HG03175 (cell line): ENCODE data around the gene CPT1C.

Experiments used
- ATAC-seq: cut with Tn5 transposase; IDR thresholded peaks from one replicate; pipeline ENCODE4 v1.9.1; 2021; ENCODE audit warnings: mild to moderate bottlenecking, moderate library complexity; ENCODE audit not compliant: unreplicated experiment

CPT1C gene

DNA sequence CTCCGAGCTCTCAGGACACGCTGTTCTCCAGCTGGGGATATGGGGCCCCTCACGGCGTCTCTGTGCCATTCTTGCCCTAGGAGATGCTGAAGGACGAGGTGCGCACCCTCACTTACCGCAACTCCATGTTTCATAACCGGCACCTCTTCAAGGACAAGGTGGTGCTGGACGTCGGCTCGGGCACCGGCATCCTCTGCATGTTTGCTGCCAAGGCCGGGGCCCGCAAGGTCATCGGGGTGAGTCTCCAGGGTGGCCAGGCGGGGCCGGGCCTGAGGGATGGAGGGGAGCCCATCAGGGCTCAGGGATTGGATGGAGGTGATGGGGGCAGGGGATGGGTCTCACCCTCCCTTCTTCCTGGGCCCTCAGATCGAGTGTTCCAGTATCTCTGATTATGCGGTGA, 9.1 kb upstream of the CPT1C start:
- ATAC-seq: no peak

DNA sequence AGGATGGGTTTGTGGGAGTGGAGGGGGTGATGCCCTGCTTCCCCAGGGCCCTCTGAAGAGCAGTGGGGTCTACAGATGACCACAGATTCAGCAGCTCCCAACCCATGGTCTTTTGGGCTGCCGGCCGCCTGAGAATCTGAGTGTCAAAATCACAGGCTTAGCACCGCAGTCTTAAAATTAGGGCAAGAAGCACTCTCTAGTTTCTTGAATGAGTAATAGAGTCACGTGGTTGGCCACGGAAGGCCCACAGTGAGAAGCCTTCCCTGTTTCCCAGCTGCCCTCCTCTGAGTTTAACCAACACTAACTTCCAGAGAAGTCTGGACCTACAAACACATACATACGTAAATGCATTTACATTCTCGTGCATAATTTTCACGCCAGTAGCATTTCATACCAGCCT, 8.6 kb upstream of the CPT1C start:
- no peak for ATAC-seq

DNA sequence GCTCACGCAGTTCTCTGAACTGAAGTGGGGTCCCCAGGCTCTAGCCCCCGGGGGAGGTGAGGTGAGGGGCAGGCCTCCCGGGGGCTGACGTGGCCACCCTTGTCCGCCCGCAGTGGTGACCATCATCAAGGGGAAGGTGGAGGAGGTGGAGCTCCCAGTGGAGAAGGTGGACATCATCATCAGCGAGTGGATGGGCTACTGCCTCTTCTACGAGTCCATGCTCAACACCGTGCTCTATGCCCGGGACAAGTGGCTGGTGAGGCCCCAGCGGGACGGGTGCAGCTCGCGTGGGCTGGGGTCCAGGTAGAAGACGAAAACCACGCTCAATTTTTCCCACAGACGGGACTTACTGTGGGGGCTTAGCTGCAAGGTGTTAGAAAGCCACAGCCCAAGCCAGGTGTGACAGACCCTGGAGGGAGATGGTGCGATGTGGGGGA, 7.1 kb upstream of the CPT1C start:
- ATAC-seq: no peak

DNA sequence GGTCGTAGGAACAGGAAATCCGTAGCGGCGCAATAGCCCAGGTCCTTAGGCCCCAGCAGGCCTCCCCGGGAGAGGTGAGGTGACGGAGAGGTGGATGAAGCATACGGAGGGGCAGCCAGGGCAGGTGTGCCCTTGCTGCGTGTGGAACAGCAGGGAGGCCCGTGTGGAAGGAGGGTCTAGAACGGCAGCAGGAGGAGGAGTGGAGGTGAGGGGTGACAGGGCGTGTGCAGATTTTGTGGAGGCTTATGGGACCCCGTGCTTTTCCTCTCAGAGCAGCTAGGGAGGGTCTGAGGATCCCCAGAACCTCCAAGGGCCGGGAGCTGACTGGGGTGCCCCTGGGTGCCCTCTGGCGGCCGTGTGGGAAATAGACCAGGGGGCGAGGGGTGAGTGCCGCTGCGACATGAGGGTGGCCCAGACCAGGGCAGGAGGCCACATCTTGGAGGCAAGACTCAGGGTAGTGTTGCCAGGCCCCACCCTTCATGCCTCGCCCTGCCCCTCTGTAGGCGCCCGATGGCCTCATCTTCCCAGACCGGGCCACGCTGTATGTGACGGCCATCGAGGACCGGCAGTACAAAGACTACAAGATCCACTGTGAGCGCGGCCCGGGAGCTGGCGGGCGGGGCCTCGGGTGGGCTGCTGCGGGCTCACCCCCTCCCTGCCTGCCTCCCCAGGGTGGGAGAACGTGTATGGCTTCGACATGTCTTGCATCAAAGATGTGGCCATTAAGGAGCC, 6.5 kb upstream of the CPT1C start:
- no peak for ATAC-seq

DNA sequence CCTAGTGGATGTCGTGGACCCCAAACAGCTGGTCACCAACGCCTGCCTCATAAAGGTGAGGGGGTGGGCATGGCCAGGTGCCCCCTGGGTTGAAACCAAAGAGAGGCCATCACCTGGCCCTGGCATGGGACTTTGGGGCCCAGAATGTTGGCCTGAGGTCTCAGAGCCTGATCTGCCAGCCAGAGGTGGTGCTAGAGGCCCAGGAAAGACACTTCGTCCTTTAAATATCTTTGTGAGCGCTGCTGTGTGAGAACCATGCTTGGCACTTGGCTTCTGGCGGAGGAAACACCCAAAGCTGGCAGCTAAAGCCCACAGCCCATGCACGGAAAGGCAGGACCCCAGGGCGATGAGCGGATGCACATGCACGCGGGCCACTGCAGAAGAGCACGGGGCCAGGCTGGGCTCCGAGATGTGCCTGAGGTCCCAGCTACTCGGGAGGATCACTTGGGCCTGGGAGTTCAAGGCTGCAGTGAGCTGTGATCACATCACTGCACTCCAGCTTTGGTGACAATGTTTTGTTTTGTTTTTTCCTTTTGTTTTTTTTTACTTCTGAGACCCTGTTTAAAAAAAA, 5.8 kb upstream of the CPT1C start:
- ATAC-seq: no peak

DNA sequence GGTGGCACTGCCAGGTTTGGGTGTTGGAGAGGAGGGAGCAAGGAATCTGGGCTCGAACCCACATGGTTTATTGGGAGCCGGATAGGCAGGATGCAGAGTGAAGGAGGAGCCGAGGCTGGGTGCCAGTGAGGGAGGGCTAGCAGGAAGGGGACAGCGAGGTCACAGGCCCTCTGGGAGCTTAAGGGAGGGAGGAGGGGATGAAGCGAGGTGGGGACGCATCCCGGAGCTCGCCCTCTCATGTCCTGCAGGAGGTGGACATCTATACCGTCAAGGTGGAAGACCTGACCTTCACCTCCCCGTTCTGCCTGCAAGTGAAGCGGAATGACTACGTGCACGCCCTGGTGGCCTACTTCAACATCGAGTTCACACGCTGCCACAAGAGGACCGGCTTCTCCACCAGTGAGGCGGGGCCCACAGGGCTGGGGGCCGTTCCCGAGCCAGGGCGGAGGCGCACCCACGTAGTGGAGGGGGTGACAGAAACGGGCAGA, 5.0 kb upstream of the CPT1C start:
- no peak for ATAC-seq

DNA sequence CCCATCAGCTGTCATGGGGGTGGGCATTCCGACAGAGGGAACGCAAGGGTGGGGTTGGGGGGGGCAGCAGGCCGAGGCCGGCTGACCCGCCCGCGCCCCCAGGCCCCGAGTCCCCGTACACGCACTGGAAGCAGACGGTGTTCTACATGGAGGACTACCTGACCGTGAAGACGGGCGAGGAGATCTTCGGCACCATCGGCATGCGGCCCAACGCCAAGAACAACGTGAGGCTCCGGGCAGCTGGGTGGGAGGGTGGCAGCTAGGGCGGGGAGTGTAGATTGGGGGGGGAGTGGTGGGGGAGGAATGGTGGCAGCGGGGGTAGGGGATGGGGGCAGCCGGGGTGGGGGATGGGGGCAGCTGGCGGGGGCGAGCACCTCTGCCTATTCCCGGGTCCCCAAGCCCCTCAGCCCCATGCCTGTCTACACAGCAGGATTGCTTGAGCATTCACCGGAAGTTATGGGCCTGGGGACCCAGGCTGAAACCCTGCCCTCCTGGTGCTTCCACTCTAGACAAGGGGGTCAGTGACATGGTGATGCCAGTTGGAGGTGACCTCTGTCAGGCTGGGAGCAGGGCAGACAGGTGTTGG, 4.3 kb upstream of the CPT1C start:
- no peak for ATAC-seq

DNA sequence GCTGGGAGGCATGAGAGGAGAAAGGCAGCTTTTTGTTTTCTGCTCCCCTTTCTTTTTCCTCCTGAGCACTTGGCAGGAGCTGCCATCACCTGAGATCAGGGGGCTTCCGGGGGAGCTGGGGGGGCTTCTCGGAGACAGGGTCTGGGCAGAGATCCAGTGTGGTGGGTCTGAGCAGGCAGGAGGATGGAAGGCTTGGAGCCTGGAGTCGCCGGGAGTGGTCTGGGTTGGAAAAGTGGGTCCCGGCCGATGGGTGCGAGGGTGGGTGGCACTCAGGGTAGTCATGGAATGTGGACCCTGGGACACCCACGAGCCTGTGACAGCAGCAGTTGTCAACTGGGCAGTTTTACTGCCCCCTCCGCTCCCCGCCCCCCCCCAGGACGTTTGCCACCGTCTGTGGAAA, 3.8 kb upstream of the CPT1C start:
- ATAC-seq: no peak

DNA sequence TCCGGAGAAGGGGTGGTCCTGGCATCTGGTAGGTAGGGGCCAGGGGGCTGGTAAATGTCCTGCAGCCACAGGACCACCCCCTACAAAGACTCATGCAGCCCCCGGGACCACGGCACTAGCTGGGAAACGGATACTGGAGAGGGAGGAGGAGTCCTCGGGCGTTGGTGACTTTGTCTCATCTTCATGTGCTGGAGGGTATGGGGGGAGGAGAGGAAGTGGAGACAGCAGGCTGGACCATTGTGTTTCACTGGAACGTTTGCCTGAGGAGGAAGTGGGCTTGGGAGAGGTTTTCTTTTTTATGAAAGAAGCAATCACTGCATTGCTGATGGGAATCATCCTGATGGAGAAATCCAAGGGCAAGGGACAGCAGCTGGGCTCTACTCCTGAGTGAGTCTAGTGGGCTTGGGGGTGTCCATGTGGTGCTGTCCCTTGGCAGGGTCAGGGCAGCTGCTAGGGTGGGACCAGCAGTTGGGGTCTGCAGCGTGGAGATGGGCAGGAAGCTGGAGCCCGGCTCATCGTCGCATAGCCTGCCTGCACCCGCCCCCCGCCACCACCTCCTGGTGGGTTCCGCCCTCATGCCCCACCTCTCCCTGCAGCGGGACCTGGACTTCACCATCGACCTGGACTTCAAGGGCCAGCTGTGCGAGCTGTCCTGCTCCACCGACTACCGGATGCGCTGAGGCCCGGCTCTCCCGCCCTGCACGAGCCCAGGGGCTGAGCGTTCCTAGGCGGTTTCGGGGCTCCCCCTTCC, 3.2 kb upstream of the CPT1C start:
- ATAC-seq: no peak

DNA sequence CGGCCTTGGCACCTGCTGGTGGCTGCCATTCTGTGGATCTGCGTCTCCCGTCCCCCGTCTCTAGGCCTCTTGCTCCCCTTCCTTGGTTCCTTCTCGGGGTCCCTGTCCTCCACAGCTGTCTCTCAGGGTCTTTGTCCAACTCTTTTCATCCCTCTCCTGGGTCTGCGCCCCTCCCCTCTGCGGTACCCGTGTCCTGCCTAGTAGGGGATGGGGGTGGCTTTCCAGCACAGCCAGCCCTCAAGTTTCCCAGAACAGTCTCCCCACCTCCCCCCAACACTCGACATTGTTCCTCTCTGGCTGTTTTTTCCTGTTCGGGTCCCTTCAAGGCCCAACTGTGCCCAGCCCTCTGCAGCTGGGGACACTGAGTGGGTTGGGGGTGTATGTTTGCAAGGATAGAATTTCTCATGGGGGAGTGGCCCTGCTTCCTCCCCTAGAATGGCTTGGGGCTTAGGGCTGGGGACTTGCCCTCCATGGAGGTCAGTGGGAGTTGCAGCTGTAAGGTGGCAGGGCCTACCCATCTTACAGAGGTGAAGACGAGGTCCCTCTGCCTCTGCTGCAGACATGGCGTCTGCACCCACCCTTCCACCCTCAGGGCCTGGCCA, 2.3 kb upstream of the CPT1C start:
- no peak for ATAC-seq

DNA sequence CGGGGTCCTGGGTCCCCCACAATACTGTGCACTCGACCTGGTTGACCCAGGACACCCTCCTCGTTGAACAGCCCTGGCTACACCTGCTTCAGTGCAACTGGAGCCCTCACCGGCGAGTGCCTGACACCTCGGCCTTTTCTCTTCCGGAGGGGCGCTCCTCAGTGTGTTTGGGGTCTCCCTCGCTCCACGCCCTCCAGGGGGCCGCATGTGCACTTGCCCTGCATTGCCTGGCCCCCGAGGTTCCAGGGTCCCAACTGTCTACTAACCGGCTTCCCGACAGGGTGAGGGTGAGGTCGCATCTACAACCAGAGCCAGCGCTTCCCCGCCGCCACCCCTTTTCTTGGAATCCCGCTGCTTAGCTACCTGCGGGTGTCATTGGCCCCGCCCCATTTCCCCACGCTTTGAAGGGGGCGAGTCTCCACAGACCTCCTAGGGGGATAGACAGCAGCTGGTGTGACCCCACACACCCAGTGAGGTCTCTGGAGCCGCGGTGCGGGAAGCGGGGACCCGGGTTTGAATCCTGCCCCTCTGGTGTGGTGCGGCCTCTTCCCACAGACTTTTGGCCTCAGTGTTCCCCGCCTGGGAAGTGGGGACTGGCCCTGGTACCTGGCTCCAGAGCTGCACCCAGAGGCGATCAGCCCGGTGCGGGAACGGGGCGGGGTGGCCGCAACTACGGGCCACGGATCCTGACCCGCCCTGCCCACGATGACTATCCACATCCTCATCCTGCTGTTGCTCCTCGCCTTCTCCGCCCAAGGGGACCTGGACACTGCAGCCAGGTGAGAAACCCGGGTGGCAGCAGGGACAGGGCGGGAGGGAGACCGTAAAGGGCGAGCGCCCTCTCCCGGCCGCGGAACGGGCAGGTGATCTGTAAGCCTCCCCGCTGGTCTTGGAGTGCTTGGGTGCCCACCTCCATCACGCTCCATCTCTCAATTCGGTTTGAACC, 1.5 kb upstream of the CPT1C start, which contains the start of gene ADM5:
ADM5 (plus strand) TSS at position 462 of the 946 bp plus-strand sequence; CDS start at position 706, 244 bp downstream.
- ATAC-seq: no peak

DNA sequence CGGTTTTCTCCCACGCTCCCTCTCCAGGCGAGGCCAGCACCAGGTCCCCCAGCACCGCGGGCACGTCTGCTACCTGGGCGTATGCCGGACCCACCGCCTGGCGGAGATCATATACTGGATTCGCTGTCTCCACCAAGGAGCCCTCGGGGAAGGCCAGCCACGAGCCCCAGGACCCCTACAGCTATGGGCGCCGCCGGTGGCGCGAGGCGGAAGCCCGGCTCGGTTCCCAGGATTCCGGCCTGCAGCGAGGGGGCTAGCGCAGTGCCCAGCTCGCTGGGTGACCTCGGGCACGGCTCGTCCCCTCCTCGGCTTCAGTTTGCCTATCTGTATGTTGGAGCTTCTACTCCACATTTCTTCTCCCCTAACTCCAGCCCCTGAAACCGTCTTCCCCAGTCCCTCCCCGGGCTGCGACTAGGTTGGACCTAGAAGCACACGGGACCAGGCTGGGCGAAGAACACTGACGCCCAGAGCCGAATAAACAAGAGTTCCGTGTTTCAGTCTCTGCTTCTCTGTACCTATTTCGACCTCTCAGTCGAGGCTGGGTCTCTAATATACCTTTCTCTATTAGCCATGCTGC, 749 bp upstream of the CPT1C start:
- no peak for ATAC-seq

DNA sequence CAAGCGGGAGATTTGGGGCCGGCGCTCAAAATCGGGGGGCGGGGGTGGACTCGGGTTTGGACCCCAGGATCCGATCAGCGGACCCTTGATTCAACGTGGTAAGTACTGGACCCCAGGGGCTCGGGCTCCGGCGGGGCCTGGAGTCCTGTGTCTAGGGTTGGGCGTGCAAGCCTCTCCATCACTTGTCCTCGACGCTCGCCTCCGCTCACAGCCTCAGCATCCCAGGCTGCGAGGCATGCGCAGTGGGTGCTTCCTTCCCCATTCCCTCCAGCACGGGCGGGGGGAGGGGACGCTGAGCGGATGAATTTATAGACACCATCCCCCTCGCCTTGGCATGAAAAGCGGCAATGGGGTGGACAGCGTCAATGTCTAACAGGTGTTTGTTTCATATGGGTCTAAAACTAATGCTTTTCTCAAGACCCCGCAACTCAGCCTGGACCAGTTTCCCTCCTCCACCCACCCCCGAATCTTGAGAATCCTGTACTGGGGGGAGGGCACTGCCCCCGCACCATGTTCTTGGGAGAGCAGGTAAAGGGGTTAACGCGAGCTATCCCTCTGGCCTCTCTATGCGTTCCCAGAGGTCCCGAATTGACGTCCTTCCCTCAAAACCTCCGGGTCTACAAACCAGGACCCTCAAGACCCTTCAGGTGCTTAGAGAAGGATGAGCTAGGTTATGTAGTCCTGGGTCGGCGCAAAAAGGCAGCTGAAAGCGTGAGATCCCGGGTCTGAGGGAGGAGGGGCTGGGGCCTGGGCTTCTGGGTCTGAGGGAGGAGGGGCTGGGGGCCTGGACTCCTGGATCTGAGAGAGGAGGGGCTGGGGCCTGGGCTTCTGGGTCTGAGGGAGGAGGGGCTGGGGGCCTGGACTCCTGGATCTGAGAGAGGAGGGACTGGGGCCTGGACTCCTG, 579 bp downstream of the CPT1C start:
- ATAC-seq: no peak

DNA sequence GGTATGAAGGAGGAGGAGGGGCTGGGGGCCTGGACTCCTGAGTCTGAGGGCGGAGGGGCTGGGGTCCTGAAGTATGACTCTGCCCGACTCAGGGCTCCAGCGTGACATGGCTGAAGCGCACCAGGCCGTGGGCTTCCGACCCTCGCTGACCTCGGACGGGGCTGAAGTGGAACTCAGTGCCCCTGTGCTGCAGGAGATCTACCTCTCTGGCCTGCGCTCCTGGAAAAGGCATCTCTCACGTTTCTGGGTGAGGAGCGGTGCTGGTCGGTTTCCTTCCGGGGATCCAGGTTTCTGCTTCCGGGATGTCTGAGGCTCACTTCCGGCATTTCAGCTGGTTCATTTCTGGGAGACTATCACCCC, 1.2 kb downstream of the CPT1C start:
- no peak for ATAC-seq

DNA sequence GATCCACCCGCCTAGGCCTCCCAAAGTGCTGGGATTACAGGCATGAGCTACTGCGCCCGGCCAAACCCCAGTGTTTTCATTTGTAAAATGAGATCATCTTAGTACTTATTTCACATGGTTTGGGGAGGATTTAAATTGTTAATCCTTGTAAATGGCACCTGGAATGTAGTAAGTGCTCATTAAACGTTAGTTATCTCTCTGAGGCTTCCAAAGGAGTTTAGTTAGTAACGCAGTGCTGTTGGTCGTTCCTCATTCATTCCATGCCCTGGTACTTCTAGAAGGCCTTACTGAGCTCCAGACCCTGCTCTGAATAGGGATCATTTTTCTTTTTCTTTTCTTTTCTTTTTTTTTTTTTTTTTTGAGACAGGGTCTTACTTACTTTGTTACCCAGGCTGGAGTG, 5.2 kb downstream of the CPT1C start:
- ATAC-seq: no peak

DNA sequence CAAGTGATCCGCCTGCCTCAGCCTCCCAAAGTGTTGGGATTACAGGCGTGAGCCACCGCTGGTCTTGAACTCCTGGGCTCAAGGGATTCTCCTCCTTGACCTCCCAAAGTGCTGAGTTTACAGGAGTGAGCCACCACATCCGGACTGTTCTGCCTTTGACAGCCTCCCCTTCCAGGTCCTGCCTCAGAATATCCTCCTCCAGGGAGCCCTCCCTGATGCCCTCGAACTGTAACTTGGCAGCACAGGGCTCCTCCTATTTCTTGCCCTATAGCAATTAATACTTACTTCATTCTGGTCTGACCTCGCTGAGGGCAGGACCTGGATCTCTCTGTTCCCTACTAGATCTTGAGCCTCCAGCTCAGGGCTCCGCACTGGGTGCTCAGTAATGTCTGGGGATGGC, 5.9 kb downstream of the CPT1C start:
- ATAC-seq: no peak

DNA sequence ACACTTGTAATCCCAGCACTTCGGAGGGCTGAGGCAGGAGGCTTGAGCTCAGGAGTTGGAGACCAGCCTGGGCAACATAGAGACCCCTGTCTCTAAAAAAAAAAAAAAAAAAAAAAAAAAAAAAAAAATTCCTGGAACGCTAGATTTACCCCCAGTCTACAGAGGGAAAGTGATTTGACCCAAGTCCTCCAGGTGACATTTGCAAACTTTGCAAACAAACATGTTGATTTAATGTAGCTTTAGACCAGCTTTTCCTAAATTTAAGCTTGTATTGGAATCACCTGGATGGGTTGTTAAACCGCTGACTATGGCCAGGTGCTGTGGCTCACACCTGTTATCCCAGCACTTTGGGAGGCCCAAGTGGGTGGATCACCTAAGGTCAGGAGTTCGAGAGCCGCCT, 8.4 kb downstream of the CPT1C start:
- no peak for ATAC-seq

DNA sequence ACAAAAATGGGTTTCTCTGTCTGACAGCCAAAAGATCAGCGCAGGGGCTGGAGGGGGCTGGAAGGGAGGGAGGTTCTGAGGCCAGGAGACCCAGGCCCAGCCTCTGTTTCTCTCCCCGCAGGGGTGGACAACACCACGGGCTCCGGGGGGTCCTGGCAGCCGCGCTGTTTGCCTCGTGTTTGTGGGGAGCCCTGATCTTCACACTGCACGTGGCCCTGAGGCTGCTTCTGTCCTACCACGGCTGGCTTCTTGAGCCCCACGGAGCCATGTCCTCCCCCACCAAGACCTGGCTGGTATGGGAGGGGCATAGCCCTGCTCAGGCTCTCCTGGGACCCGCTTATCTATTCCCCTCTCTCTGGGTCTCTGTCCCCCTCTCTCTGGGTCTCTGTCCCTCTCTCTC, 9.6 kb downstream of the CPT1C start:
- no peak for ATAC-seq

DNA sequence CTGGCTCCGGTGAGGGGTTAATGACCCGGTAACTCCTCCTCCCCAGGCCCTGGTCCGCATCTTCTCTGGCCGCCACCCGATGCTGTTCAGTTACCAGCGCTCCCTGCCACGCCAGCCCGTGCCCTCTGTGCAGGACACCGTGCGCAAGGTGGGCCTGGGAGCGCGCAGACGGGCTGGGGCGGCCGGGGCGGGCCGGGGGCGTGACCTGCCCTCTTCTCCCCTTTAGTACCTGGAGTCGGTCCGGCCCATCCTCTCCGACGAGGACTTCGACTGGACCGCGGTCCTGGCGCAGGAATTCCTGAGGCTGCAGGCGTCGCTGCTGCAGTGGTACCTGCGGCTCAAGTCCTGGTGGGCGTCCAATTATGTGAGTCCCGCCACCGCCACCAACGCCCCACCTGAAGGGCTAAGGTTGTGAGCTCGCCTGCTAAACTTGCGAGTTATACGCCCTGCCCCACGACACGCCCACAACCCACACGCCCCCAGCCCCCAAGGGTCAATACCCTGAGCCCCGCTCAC, 10.4 kb downstream of the CPT1C start:
- no peak for ATAC-seq
